A673 (cell line): Measurements from ENCODE around the gene COG7. TPM values are rescaled to one million over a fixed set of nuclear protein-coding genes. Genes with fewer than 3 reads are reported as not detected.

Experiments used
- BruUV-seq: library from RNA; stranded (reverse); fragments of 400-500 nt; replicated peaks from 2 replicates; lab custom pipeline; 2021; lab: Mats Ljungman, UMichigan
- CTCF ChIA-PET: fragments of 300-600 bp; sonication (Branson Sonifier 250); formaldehyde crosslinking; loops from one replicate; lab custom pipeline; 2022; ENCODE audit warnings: antibody characterized with exemption; lab: Charles Lee
- POLR2A ChIA-PET: fragments of 300-600 bp; sonication (Branson Sonifier 250); formaldehyde crosslinking; loops from one replicate; lab custom pipeline; 2022; ENCODE audit warnings: antibody characterized with exemption; ENCODE audit not compliant: low non-redundant PET; lab: Charles Lee
- DNase-seq: peaks from one replicate; pipeline ENCODE4 v3.0.0-alpha.2; 2015; ENCODE audit warnings: low spot score
- H3K27ac ChIP-seq: fragments of 200-600 bp; sonication (generic); 2 replicates; pipeline ENCODE4 v1.5.1; 2016; ENCODE audit warnings: mixed run types, low read depth, mild to moderate bottlenecking, mixed read lengths, antibody characterized with exemption, low read length; ENCODE audit not compliant: poor library complexity, severe bottlenecking
- H3K27me3 ChIP-seq: fragments of 200-600 bp; sonication (generic); replicated peaks from 2 replicates; pipeline ENCODE4 v1.6.1; 2017; ENCODE audit warnings: mixed run types, low read depth, mild to moderate bottlenecking, mixed read lengths, antibody characterized with exemption, low read length; ENCODE audit not compliant: insufficient read depth, poor library complexity
- H3K36me3 ChIP-seq: fragments of 200-600 bp; sonication (generic); 2 replicates; pipeline ENCODE4 v1.6.1; 2016; ENCODE audit warnings: mixed run types, mild to moderate bottlenecking, mixed read lengths, antibody characterized with exemption, low read length; ENCODE audit not compliant: insufficient read depth, poor library complexity, severe bottlenecking
- H3K4me1 ChIP-seq: fragments of 200-600 bp; sonication (generic); 2 replicates; pipeline ENCODE4 v1.6.1; 2017; ENCODE audit warnings: mixed run types, mild to moderate bottlenecking, mixed read lengths, antibody characterized with exemption, low read length; ENCODE audit not compliant: insufficient read depth, poor library complexity, severe bottlenecking
- H3K4me3 ChIP-seq: fragments of 200-600 bp; sonication (generic); 2 replicates; pipeline ENCODE4 v1.5.1; 2016; ENCODE audit warnings: low read depth, mixed run types, mild to moderate bottlenecking, mixed read lengths, low read length; ENCODE audit not compliant: poor library complexity, severe bottlenecking
- H3K9me3 ChIP-seq: fragments of 200-600 bp; sonication (generic); 2 replicates; pipeline ENCODE4 v1.6.1; 2016; ENCODE audit warnings: mixed run types, low read depth, mild to moderate bottlenecking, mixed read lengths, antibody characterized with exemption, low read length; ENCODE audit not compliant: poor library complexity, severe bottlenecking
- CTCF ChIP-seq: fragments of 300-800, 200-600 bp; sonication (generic); conservative IDR thresholded peaks from 2 replicates; pipeline ENCODE4 v1.5.1; 2017; ENCODE audit warnings: low read depth, mild to moderate bottlenecking, antibody characterized with exemption, low read length, moderate library complexity, mixed read lengths
- EZH2 ChIP-seq: fragments of 200-600 bp; sonication (generic); IDR thresholded peaks from 2 replicates; pipeline ENCODE4 v1.6.1; 2017; ENCODE audit warnings: borderline replicate concordance, low read depth, mild to moderate bottlenecking, mixed read lengths, antibody characterized with exemption, low read length; ENCODE audit not compliant: poor library complexity, severe bottlenecking
- intact Hi-C: fragments of 100-400 bp; cut with micrococcal nuclease; formaldehyde crosslinking; loops from one replicate; pipeline ENCODE4 v1.10.0; 2022; ENCODE audit not compliant: unreplicated experiment
- total RNA-seq: library from RNA; stranded (reverse); gene quantifications from 2 replicates; pipeline ENCODE4 v1.2.3, GENCODE V29; 2021

Gene COG7
- total RNA-seq, 1 experiment from 2014 or later, result 33.8 TPM

DNA sequence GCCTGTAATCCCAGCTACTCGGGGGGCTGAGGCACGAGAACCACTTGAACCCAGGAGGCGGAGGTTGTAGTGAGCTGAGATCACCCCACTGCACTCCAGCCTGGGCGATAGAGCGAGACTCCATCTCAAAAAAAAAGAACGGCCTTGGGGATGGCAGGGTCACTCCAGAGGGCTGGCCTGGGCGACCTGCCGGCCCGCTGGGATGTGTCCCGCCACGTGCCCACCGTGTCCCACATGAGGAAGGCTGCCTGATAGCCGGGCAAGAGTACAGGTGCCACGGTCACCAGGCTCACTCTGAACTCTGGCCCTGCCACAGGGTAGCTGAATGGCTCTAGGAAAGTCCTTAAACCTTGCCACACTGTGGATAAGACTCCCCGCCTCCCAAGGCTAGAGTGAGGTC lies 67.5 kb downstream of the COG7 start:
- Histone ChIP-seq H3K4me1 (no peaks in the 10 kb centered on the region), H3K27me3 (no peaks in the 10 kb centered on the region), H3K4me3 (no peak overlapping the region), H3K36me3 (no peaks in the 10 kb centered on the region), H3K27ac (no peak overlapping the region), H3K9me3 (no peaks in the 10 kb centered on the region)
- DNase-seq, result no peak
- CTCF ChIA-PET, result interaction anchor here (0.6 kb wide), 1 partner anchor 152 kb away, joined by 3 read pairs; no protein-coding TSS in a partner anchor
- intact Hi-C loops, result no loop called here
- TF ChIP-seq CTCF (no peak), EZH2 (no peak)
- BruUV-seq, result no TSS peak
- POLR2A ChIA-PET, result no interaction called here

DNA sequence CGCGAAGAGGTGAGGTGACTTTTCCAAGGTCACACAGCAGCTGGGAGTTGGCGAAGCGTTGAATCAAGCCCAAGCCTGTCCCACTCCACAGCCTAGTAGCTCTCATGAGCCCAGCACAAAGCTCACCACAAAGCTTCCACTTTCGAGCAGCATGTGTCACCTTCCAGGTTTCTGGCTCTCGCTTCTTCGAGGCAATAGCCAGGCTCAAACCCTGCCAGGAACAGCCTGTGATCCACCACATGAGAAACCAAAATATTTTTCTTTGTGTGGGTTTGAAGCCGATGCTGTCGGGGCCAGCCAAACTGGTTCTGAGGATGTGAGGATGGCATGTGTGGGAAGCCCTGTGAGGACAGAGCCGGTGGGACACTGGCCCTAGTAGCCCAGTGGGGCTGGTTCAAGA lies 68.1 kb downstream of the COG7 start:
- no TSS peak for BruUV-seq
- Histone ChIP-seq H3K9me3 (no peaks in the 10 kb centered on the region), H3K27ac (no peak overlapping the region), H3K36me3 (no peaks in the 10 kb centered on the region), H3K4me1 (no peaks in the 10 kb centered on the region), H3K27me3 (no peaks in the 10 kb centered on the region), H3K4me3 (no peak overlapping the region)
- TF ChIP-seq CTCF, result no peak
- no peak for TF ChIP-seq EZH2
- CTCF ChIA-PET, result no interaction called here
- POLR2A ChIA-PET, result no interaction called here
- DNase-seq, result no peak
- intact Hi-C loops, result no loop called here

DNA sequence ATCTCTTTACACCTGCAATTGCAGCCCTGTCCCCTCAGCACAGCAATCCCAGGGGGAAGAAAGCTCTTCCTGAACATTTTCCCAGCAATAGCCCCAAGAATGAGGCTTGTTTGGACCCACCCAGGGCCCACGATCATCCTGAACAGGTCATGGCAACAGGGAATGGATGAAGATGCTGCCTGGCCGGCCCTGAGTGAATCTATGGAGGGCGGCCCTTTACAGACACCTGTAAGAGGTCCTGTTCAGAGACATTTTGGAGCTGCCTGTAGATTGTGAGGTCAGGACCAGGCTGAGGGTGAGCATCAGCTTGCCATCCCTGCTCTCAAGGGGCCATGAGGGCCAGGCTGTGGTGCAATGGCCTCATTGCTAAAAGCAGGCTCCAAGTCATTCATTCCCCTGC lies 69.1 kb downstream of the COG7 start:
- Histone ChIP-seq H3K9me3 (no peaks in the 10 kb centered on the region), H3K4me3 (no peak overlapping the region)
- POLR2A ChIA-PET, result no interaction called here

More for the DNA sequence above, 69.1 kb downstream of the COG7 start:
- H3K27me3 ChIP-seq, result no peaks in the 10 kb centered on the region
- no peak for DNase-seq
- no peaks in the 10 kb centered on the region for H3K4me1 ChIP-seq
- no TSS peak for BruUV-seq
- no peak overlapping the region for H3K27ac ChIP-seq
- H3K36me3 ChIP-seq, result no peaks in the 10 kb centered on the region
- CTCF ChIA-PET, result no interaction called here
- no peak for TF ChIP-seq CTCF
- intact Hi-C loops, result no loop called here
